Measurements from ENCODE around the gene KIF18B. TPM values are rescaled to one million over a fixed set of nuclear protein-coding genes. Genes with fewer than 3 reads are reported as not detected.

KIF18B gene
- total and polyA plus RNA-seq, 2 of the 13 experiments (the other 11 are each of a cell fraction or from before 2014, with no cell fraction given): 15.2 to 15.3 TPM

- ATAC-seq (no peak), DNase-seq (ENCODE audit: low spot score) (no peak), FAIRE-seq (no peak)
- 63% methylated on average over 10 of the region's 10 CpGs for WGBS (ENCODE audit: low lambda C conversion rate)
- TF ChIP-seq DNMT1 (CRISPR knock-in tag; IDR thresholded peaks at IDR 0.05) (no peak), RCOR2 (CRISPR knock-in tag; IDR thresholded peaks at IDR 0.05) (no peak), ZNF543 (CRISPR knock-in tag; IDR thresholded peaks at IDR 0.05) (no peak), THYN1 (CRISPR knock-in tag; IDR thresholded peaks at IDR 0.05; ENCODE audit: borderline replicate concordance, low read depth) (no peak), GPN1 (CRISPR knock-in tag; IDR thresholded peaks at IDR 0.05; ENCODE audit: borderline replicate concordance) (no peak), PBX3 (CRISPR knock-in tag; IDR thresholded peaks at IDR 0.05; ENCODE audit: borderline replicate concordance) (no peak), ZNF614 (CRISPR knock-in tag; IDR thresholded peaks at IDR 0.05; ENCODE audit: borderline replicate concordance) (no peak), LBX2 (CRISPR knock-in tag; IDR thresholded peaks at IDR 0.05; ENCODE audit: borderline replicate concordance) (no peak), ATF6 (CRISPR knock-in tag; conservative IDR thresholded peaks at IDR 0.05) (no peak), YEATS4 (CRISPR knock-in tag; IDR thresholded peaks at IDR 0.05; ENCODE audit: borderline replicate concordance) (no peak)
- Histone ChIP-seq H3K9me3 (ENCODE audit: low read length) (no peaks in the 10 kb centered on the region), H3K9ac (ENCODE audit: insufficient read depth, low read depth, low read length) (no peak overlapping the region), H3K4me1 (ENCODE audit: insufficient read depth, low read length) (peaks cover 64% of the 10 kb centered on the region), H3K36me3 (replicated peaks in 1 of 2; ENCODE audit: control insufficient read depth in 1 of 2, insufficient read depth in 2 of 2, low read length in 2 of 2) (no peaks in the 10 kb centered on the region), H3K27ac (ENCODE audit: extremely low read length, insufficient read depth, low read length) (no peak overlapping the region), H3K79me2 (ENCODE audit: insufficient read depth, low read length) (no peaks in the 10 kb centered on the region), H2AFZ (ENCODE audit: low read length) (no peak overlapping the region), H3K27me3 (ENCODE audit: control insufficient read depth in 1 of 2, insufficient read depth in 2 of 2, low read length in 2 of 2) (peaks cover 13 to 50% of the 10 kb centered on the region in 2 experiments; a peak in 4 of 5 replicates), H4K20me1 (ENCODE audit: insufficient read depth, low read length) (no peaks in the 10 kb centered on the region; the same call in 1 of the 2 replicates), H3K4me3 (replicated peaks in 1 of 3; ENCODE audit: insufficient read depth in 1 of 3, low read depth in 2 of 3, low read length in 3 of 3) (no peak overlapping the region), H3K4me2 (ENCODE audit: low read depth, low read length) (no peak overlapping the region)
- in situ Hi-C loops (cut with HindIII; ENCODE audit: extremely low pct_ligation_motif_present, low pct_unique_long_range_greater_than_20kb) (no loop called here), intact Hi-C loops (cut with micrococcal nuclease; ENCODE audit: unreplicated experiment) (loop anchor here (10.0 kb wide), 1 partner anchor 186 kb away; no protein-coding TSS in a partner anchor)
- BruUV-seq (replicated peaks): no TSS peak
- POLR2A ChIA-PET: interaction anchor here (1.2 kb wide), 1 partner anchor 10 kb away, joined by 3 read pairs; the partner anchor contains the start of gene EFTUD2
- CTCF ChIA-PET (ENCODE audit: low intra/inter-chr PET ratio, low total read pairs): no interaction called here
Observed at GRCh38 chr17:44908761-44909326, 38.7 kb downstream of the KIF18B start.
